ENCODE data around the gene EFNB1.

- TF ChIP-seq CTCF (IDR thresholded peaks at IDR 0.05) (no peak), POLR2A (IDR thresholded peaks at IDR 0.05) (no peak)
Measured at GRCh38 chrX:68835468-68835867, 6.6 kb downstream of the EFNB1 start.
